BLaER1 (cell line): Measurements from ENCODE around the gene PTCD3.

ENCODE experiments used
- H3K27ac ChIP-seq: shearing (Covaris generic); formaldehyde crosslinking; 2 replicates; pipeline ENCODE4 v1.8.1; 2022
- H3K27me3 ChIP-seq: shearing (Covaris generic); formaldehyde crosslinking; 2 replicates; pipeline ENCODE4 v1.8.1; 2022
- H3K36me3 ChIP-seq: shearing (Covaris generic); formaldehyde crosslinking; 2 replicates; pipeline ENCODE4 v1.8.1; 2022
- H3K4me1 ChIP-seq: shearing (Covaris generic); formaldehyde crosslinking; 2 replicates; pipeline ENCODE4 v1.8.1; 2022
- H3K4me2 ChIP-seq: shearing (Covaris generic); formaldehyde crosslinking; 2 replicates; pipeline ENCODE4 v1.8.1; 2022
- H3K4me3 ChIP-seq: shearing (Covaris generic); formaldehyde crosslinking; 2 replicates; pipeline ENCODE4 v1.8.1; 2022
- H3K9ac ChIP-seq: shearing (Covaris generic); formaldehyde crosslinking; 2 replicates; pipeline ENCODE4 v1.8.1; 2022
- H3K9me3 ChIP-seq: shearing (Covaris generic); formaldehyde crosslinking; 2 replicates; pipeline ENCODE4 v1.8.1; 2022
- H4K20me1 ChIP-seq: shearing (Covaris generic); formaldehyde crosslinking; 2 replicates; pipeline ENCODE4 v1.8.1; 2022
- Cebpa-rat ChIP-seq: shearing (Covaris generic); IDR thresholded peaks from 2 replicates; pipeline ENCODE4 v1.8.1; 2022

The PTCD3 gene

GRCh38 chr2:86107031-86107430 is 996 bp downstream of the PTCD3 start:
- no peaks in the 10 kb centered on the region for H3K27me3 ChIP-seq
- H3K4me3 ChIP-seq: peak overlapping the region; percentile 76
- no peaks in the 10 kb centered on the region for H3K9me3 ChIP-seq
- peak overlapping the region; percentile 79 for H3K4me2 ChIP-seq
- no peak for TF ChIP-seq Cebpa-rat
- H3K36me3 ChIP-seq: peaks cover 60% of the 10 kb centered on the region
- H3K9ac ChIP-seq: peak overlapping the region; percentile 88
- no peak overlapping the region; the same call in 1 of the 2 replicates for H3K27ac ChIP-seq
- peaks cover 36% of the 10 kb centered on the region for H3K4me1 ChIP-seq
- peaks cover 78% of the 10 kb centered on the region for H4K20me1 ChIP-seq

- H3K9ac ChIP-seq: no peak overlapping the region
- H3K4me2 ChIP-seq: no peak overlapping the region
- peaks cover 100% of the 10 kb centered on the region for H3K36me3 ChIP-seq
These were observed 12.1 kb downstream of the PTCD3 start for GRCh38 chr2:86118130-86118529.

GRCh38 chr2:86123328-86123925 is 17.4 kb downstream of the PTCD3 start:
- H4K20me1 ChIP-seq: peaks cover 57% of the 10 kb centered on the region
- no peaks in the 10 kb centered on the region for H3K9me3 ChIP-seq

More at GRCh38 chr2:86118130-86118529, 12.1 kb downstream of the PTCD3 start:
- Histone ChIP-seq H3K27me3 (no peaks in the 10 kb centered on the region), H3K4me1 (no peaks in the 10 kb centered on the region), H4K20me1 (peaks cover 87% of the 10 kb centered on the region), H3K4me3 (no peak overlapping the region), H3K9me3 (no peaks in the 10 kb centered on the region), H3K27ac (no peak overlapping the region)
- TF ChIP-seq Cebpa-rat: no peak

GRCh38 chr2:86124683-86125082 is 18.6 kb downstream of the PTCD3 start:
- TF ChIP-seq Cebpa-rat: no peak
- Histone ChIP-seq H3K4me2 (no peak overlapping the region), H3K27me3 (no peaks in the 10 kb centered on the region), H3K9ac (no peak overlapping the region), H3K9me3 (no peaks in the 10 kb centered on the region), H3K4me3 (no peak overlapping the region), H3K36me3 (peaks cover 100% of the 10 kb centered on the region), H4K20me1 (peaks cover 58% of the 10 kb centered on the region), H3K27ac (no peak overlapping the region), H3K4me1 (no peaks in the 10 kb centered on the region)

More at GRCh38 chr2:86123328-86123925, 17.4 kb downstream of the PTCD3 start:
- H3K4me1 ChIP-seq: no peaks in the 10 kb centered on the region
- TF ChIP-seq Cebpa-rat: no peak
- no peak overlapping the region for H3K4me3 ChIP-seq
- H3K9ac ChIP-seq: no peak overlapping the region
- H3K36me3 ChIP-seq: peaks cover 100% of the 10 kb centered on the region
- H3K27me3 ChIP-seq: no peaks in the 10 kb centered on the region
- no peak overlapping the region for H3K4me2 ChIP-seq
- no peak overlapping the region for H3K27ac ChIP-seq

- Histone ChIP-seq H3K4me3 (no peak overlapping the region), H3K36me3 (peaks cover 100% of the 10 kb centered on the region), H3K9me3 (no peaks in the 10 kb centered on the region), H3K27ac (no peak overlapping the region), H4K20me1 (peaks cover 34% of the 10 kb centered on the region), H3K4me2 (no peak overlapping the region), H3K27me3 (no peaks in the 10 kb centered on the region), H3K4me1 (no peaks in the 10 kb centered on the region), H3K9ac (no peak overlapping the region)
- TF ChIP-seq Cebpa-rat: no peak
These were observed 28.7 kb downstream of the PTCD3 start for GRCh38 chr2:86134709-86135108.

- TF ChIP-seq Cebpa-rat: no peak
- Histone ChIP-seq H3K9me3 (no peaks in the 10 kb centered on the region), H3K4me1 (no peaks in the 10 kb centered on the region), H3K27me3 (no peaks in the 10 kb centered on the region), H3K4me3 (no peak overlapping the region), H3K36me3 (peaks cover 100% of the 10 kb centered on the region), H4K20me1 (peaks cover 31% of the 10 kb centered on the region), H3K4me2 (no peak overlapping the region), H3K27ac (no peak overlapping the region), H3K9ac (no peak overlapping the region)
These were observed 29.6 kb downstream of the PTCD3 start for GRCh38 chr2:86135653-86136052.

GRCh38 chr2:86136141-86136540 is 30.1 kb downstream of the PTCD3 start:
- Histone ChIP-seq H3K4me2 (no peak overlapping the region), H3K4me1 (no peaks in the 10 kb centered on the region), H3K9ac (no peak overlapping the region), H3K9me3 (no peaks in the 10 kb centered on the region), H3K27ac (no peak overlapping the region), H3K36me3 (peaks cover 100% of the 10 kb centered on the region), H4K20me1 (peaks cover 36% of the 10 kb centered on the region), H3K27me3 (no peaks in the 10 kb centered on the region), H3K4me3 (no peak overlapping the region)
- no peak for TF ChIP-seq Cebpa-rat

- H3K9ac ChIP-seq: no peak overlapping the region
- no peak for TF ChIP-seq Cebpa-rat
- H3K9me3 ChIP-seq: no peaks in the 10 kb centered on the region
- no peaks in the 10 kb centered on the region for H3K4me1 ChIP-seq
- H4K20me1 ChIP-seq: peaks cover 45% of the 10 kb centered on the region
- no peak overlapping the region for H3K4me2 ChIP-seq
- H3K27me3 ChIP-seq: no peaks in the 10 kb centered on the region
- H3K36me3 ChIP-seq: peaks cover 100% of the 10 kb centered on the region
- H3K4me3 ChIP-seq: no peak overlapping the region
- no peak overlapping the region for H3K27ac ChIP-seq
These were observed 32.9 kb downstream of the PTCD3 start for GRCh38 chr2:86138736-86139625.

- Histone ChIP-seq H3K27me3 (no peaks in the 10 kb centered on the region), H3K36me3 (peaks cover 100% of the 10 kb centered on the region), H3K4me2 (no peak overlapping the region), H3K9ac (no peak overlapping the region), H3K4me3 (no peak overlapping the region), H3K9me3 (no peaks in the 10 kb centered on the region), H3K27ac (no peak overlapping the region), H3K4me1 (no peaks in the 10 kb centered on the region), H4K20me1 (peaks cover 49% of the 10 kb centered on the region)
- TF ChIP-seq Cebpa-rat: no peak
These were observed 33.9 kb downstream of the PTCD3 start for GRCh38 chr2:86139981-86140380.

- Histone ChIP-seq H3K9me3 (no peaks in the 10 kb centered on the region), H3K4me3 (no peak overlapping the region), H3K4me1 (no peaks in the 10 kb centered on the region), H3K9ac (no peak overlapping the region), H4K20me1 (peaks cover 46% of the 10 kb centered on the region), H3K36me3 (peaks cover 100% of the 10 kb centered on the region), H3K4me2 (no peak overlapping the region), H3K27me3 (no peaks in the 10 kb centered on the region), H3K27ac (no peak overlapping the region)
- TF ChIP-seq Cebpa-rat: no peak
These were observed 34.9 kb downstream of the PTCD3 start for GRCh38 chr2:86140969-86141392.
